GM19463 (cell line): ENCODE measurements around the gene ENOX1.

Source experiments
- ATAC-seq: cut with Tn5 transposase; IDR thresholded peaks from one replicate; pipeline ENCODE4 v1.9.1; 2021; ENCODE audit warnings: mild to moderate bottlenecking, moderate library complexity; ENCODE audit not compliant: unreplicated experiment

The ENOX1 gene

GRCh38 chr13:43297967-43298678, 488.6 kb downstream of the ENOX1 start:
- ATAC-seq: no peak

DNA sequence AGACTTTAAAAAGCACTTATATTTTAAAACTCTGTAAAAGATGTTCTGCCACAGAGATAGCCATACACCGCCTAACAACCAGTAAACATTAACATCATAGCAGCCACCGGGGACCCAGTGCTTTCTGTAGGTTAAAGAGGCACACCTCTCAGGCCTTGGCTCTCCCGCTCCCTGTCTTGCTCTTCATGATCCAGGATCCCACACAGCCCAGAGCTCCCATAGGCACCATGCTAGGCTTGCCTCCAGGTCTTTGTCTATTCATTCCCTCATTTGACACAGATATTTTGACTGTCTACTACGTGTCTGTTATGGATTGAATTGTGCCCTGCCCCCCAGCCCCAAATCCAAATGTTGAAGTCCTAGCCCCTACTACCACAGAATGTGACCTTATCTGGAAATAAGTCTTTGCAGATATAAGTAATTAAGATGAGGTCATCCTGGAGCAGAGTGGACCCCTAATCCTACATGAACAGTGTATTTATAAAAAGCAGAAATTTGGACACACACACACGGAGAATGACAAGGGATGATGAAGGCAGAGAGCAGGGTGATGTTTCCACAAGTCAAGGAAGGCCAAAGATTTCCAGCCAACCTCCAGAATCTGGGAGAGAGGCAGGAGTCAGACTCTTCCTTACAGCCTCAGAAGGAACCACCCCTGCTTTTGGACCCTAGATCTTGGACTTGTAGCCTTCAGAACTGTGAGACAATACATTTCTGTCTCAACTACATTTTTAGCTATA, 490.8 kb downstream of the ENOX1 start:
- no peak for ATAC-seq

DNA sequence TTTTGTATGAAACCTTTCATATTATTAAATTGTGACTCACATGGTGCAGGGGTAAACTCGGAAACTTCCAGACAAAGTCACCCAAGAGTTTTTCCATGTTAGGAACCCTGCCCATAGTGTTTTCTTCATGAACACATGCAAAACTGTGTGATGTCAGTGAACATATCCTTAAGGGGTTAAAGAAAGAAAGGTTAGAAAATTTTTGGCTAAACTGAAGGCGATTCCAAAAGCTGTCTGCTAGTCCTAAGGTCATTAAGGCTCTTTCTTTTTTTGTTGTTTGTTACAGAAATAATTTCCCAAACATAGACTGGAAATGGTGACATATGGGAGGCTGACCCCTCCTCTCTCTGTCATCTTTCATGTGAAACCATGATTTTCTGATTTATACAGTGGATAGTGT, 491.5 kb downstream of the ENOX1 start:
- no peak for ATAC-seq

- ATAC-seq: no peak
Measured at GRCh38 chr13:43294412-43294811, 492.4 kb downstream of the ENOX1 start.

- no peak for ATAC-seq
Measured at GRCh38 chr13:43293986-43294385, 492.8 kb downstream of the ENOX1 start.

- no peak for ATAC-seq
Measured at GRCh38 chr13:43293561-43293960, 493.2 kb downstream of the ENOX1 start.

DNA sequence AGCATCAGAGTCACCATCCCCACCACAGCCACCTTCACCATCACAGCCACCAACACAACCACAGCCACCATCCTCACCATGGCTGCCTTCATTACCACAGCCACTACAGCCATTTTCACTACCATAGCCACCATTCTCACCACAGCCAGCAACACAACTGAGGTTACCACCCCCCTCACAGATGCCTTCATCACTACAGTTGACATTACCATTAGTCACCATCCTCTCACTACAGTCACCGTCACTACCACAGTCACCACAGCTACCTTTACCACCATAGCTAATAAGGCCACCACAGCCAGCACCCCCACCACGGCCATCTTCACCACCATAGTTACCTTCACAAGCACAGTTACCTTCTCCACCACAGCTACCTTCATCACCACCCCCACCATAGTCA, 493.8 kb downstream of the ENOX1 start:
- ATAC-seq: no peak

DNA sequence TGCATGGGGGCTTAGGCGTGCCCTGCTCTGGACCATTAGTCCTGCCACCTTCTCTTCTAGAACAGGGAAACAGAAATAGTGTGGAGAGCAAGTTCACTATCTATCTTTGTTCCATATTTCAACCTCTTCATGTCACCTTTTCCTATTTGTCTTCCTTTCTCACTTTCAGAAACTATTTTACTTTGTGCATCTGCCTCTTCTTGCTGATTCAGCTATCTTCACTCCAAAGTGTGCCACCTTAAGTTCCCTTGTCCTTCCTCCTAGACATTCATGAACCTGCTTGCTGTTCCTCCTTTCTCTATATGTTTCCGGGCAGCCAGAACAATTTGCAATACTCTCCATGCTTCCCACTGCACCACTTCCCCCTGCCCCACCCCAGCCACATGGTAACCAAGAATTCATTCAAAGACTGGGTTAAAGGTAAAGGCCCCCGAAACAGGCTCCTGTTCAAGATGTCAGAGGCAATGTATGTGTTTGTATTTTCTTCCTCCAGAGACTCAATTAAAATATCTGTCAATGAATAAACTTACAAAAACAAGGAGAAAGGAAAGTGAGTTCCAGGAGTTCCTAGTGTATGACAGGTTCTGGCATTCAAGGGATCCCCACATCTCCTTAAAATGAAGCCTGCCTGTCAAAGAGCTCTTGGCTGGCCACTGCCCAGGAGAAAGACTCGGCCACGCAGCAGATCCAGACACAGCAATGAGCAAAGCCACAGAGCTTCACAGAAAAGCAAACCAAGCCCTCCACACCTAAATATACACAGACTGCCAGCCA, 495.3 kb downstream of the ENOX1 start:
- no peak for ATAC-seq

GRCh38 chr13:43289470-43290255, 497.1 kb downstream of the ENOX1 start:
- ATAC-seq: no peak

DNA sequence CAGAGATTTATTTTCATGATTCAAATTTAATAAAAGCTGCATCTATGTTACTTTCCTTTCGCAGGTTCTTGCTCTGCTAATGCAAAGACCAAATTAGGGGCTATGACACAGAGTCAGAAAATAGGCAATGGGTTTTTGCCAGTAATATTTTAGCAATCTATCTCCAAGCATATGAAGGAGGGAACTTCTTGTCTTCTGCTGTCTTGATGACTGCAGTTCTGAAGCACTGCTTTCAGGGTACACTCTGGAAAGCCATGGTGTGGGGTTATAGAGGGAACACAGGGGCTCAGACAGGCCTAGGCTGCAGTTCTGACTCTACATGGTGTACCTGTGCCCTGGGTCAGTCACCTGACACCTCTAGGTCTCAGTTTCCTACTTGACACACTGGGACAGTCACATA, 500.0 kb downstream of the ENOX1 start:
- no peak for ATAC-seq

DNA sequence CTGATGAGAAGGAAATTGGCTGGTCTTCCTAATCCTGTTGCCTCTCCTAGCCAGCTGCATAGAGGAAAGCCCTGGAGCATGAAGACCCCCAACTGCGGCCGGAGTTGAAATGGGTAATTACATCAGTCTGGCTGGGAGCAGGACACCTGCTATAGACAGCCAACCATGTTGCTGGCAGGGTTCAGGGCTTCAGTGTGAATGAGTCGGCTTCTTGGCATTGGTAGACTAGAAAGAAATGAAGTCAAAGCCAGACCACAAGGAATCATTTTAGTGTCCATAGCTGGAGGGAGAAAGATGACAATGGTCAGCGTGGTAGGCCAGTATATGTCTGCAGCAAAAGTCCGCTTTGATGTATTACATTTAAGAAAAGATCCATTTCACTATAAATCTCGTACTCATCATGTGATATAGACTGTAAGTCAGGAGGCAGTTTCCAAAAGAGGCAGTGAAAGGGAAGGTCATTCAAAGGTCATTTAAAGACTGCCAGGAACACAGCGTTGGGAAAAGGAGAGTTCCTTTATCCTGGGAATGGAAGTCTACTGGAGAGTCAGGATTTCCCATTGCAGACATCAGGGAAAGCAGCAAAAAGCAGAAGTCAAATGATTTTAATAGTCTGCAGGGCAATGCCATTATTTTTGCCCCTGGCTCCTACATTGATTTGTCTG, 500.7 kb downstream of the ENOX1 start:
- no peak for ATAC-seq

DNA sequence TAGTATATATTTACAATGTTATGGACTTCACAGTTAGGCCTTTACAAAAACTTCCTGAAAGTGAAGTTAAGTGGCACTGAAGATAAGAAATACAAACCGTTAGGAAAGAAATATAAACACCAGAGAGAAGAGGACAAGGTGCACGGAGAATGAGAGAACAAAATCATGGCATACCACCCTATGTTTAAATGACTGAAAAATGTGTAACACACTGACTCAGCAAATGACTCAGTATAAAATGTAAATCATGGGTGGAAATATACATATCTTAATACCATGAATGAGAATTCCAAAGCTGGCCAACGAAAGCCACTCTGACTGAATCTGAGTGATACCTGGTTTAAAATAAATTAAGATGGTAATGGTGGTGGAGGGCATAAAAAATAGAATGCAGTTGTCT, 502.6 kb downstream of the ENOX1 start:
- ATAC-seq: no peak

- no peak for ATAC-seq
Measured at GRCh38 chr13:43279696-43280095, 507.1 kb downstream of the ENOX1 start.

DNA sequence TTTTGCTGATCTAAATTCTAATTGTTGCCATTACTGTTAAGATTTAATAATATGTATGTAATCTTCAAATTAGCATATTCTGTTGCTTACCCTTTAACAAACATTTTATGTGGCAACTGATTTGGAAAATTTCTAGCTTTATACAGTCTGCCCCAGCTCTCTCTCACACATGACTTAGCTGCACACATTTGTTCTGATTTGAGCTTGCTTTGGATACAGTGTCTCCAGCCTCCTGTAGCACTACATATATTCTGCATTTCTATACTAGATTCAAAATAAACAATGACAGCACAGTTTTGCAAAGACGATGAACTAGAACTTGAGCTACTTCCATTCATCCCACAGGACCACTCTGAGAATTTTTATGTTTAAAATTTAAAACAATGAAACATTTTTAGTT, 508.6 kb downstream of the ENOX1 start:
- ATAC-seq: no peak

DNA sequence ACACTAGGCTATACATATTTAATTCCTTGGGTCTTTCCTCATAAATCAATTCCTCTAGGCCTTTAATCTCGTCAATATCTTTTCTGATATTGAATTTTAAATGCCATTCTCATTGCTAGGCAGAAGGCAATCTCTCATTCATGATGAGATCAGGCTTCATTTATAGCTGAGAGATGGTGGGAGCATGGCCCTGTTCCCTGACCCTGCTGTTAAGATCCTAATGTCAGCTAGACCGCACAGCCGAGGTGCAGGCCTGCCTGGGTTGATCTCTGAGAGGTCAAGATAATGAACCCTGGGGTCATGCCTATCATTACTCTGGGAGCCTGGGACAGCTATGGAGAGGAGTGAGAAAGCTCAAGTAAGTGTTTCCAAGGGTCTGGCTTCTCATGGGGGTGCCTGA, 509.6 kb downstream of the ENOX1 start:
- no peak for ATAC-seq

GRCh38 chr13:43274881-43275280, 511.9 kb downstream of the ENOX1 start:
- ATAC-seq: no peak

DNA sequence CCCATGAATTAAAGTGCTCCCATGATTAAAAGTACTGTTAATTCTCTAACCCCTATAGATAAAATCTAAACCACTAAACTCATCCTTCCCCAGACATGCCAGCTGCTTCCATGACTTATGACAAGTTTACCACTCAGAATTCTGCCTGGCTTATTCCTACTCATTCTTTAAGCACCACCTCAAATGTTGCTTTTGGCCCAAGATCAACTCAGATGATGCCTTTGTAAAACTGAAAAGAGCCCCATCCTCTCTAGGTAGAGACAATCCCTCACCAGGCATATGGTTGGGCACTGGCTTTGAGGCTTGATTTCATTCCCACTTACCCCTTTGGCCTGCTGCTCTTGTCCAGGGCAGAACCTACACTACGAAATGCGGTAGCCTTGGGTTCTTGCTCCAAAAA, 513.4 kb downstream of the ENOX1 start:
- no peak for ATAC-seq

GRCh38 chr13:43272851-43273250, 513.9 kb downstream of the ENOX1 start:
- ATAC-seq: no peak

- ATAC-seq: no peak
Measured at GRCh38 chr13:43271152-43271551, 515.6 kb downstream of the ENOX1 start.

GRCh38 chr13:43270130-43270830, 516.5 kb downstream of the ENOX1 start:
- ATAC-seq: no peak
